Peyer's patch (tissue), 4 donors: ENCODE data around the gene OPCML.

Experiments used
- POLR2A ChIP-seq, 2 donors: fragments of 450-650 bp; IDR thresholded peaks; one replicate each; pipeline ENCODE4 v1.5.1; 2017; ENCODE audit warnings: antibody characterized with exemption in 2 of 2, mild to moderate bottlenecking in 2 of 2, moderate library complexity in 2 of 2
- TF ChIP-seq, protein P1 (sequence below), 6 experiments: fragments of 450-650 bp in 4 of 6; fragments of 200-600 bp in 2 of 6; sonication (generic) in 1 of 6; IDR thresholded peaks; one replicate each; pipeline ENCODE4 v1.5.1; 2017 to 2019; ENCODE audit warnings: antibody characterized with exemption in 6 of 6, mild to moderate bottlenecking in 3 of 6, moderate library complexity in 1 of 6

DNA sequence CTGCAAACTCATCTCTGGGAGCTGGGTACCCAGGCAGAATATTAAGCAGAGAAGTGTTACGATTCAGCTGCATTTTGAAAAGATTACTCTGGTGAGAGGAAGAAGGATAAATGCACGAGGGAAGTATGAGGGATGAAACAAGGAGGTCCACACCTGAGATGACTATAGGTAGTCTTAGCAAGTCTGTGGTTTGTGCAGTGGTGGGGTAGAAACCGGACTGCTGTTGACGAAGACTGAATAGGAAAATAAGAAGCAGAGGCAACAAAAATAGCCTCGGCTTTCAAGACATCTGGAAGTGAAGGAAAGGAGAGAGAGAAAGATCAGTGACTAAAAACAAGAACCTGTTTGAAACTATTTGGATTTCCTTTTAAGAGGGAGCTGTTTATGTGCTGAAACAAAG is 810.8 kb downstream of the OPCML start:
- no peak for TF ChIP-seq POLR2A (IDR thresholded peaks at IDR 0.05)
- TF ChIP-seq, protein P1, sequence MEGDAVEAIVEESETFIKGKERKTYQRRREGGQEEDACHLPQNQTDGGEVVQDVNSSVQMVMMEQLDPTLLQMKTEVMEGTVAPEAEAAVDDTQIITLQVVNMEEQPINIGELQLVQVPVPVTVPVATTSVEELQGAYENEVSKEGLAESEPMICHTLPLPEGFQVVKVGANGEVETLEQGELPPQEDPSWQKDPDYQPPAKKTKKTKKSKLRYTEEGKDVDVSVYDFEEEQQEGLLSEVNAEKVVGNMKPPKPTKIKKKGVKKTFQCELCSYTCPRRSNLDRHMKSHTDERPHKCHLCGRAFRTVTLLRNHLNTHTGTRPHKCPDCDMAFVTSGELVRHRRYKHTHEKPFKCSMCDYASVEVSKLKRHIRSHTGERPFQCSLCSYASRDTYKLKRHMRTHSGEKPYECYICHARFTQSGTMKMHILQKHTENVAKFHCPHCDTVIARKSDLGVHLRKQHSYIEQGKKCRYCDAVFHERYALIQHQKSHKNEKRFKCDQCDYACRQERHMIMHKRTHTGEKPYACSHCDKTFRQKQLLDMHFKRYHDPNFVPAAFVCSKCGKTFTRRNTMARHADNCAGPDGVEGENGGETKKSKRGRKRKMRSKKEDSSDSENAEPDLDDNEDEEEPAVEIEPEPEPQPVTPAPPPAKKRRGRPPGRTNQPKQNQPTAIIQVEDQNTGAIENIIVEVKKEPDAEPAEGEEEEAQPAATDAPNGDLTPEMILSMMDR (IDR thresholded peaks at IDR 0.05): no peak
